H1 (cell line): Measurements from ENCODE around the gene PKIB. TPM values are rescaled to one million over a fixed set of nuclear protein-coding genes. Genes with fewer than 3 reads are reported as not detected.

Experiments used
- CTCF ChIA-PET: fragments of 300-600 bp; sonication (Branson Sonifier 250); formaldehyde crosslinking; loops from one replicate; lab custom pipeline; 2021; ENCODE audit not compliant: partially characterized antibody; lab: Charles Lee
- POLR2A ChIA-PET: fragments of 300-600 bp; sonication (Branson Sonifier 250); formaldehyde crosslinking; loops from one replicate; lab custom pipeline; 2021; ENCODE audit warnings: inconsistent platforms; ENCODE audit not compliant: partially characterized antibody; lab: Charles Lee
- DNase-seq, 2 experiments: peaks; one replicate each; pipeline versions ENCODE4 v3.0.0 to v3.0.0-alpha.2; 2010 to 2022; ENCODE audit warnings: low spot score in 2 of 2, low read depth in 1 of 2, mixed read lengths in 1 of 2
- FAIRE-seq: peaks from 2 replicates; lab custom pipeline; 2011; peaks lifted over from hg19 to GRCh38; lab: Jason Lieb, UNC
- H2AFZ ChIP-seq: 2 replicates; pipeline ENCODE4 v1.8.1; 2012; ENCODE audit warnings: low read length, inconsistent platforms
- H2AK5ac ChIP-seq: 2 replicates; pipeline ENCODE4 v1.6.1; 2013; ENCODE audit warnings: low read depth, low read length
- H2BK120ac ChIP-seq: replicated peaks from 2 replicates; pipeline ENCODE3; 2013; ENCODE audit warnings: low read depth, low read length, inconsistent platforms
- H2BK12ac ChIP-seq: 2 replicates; pipeline ENCODE4 v1.6.1; 2013; ENCODE audit warnings: low read depth, low read length
- H2BK15ac ChIP-seq: 2 replicates; pipeline ENCODE4 v1.6.1; 2013; ENCODE audit warnings: low read length
- H2BK20ac ChIP-seq: 2 replicates; pipeline ENCODE4 v1.6.1; 2013; ENCODE audit warnings: low read length
- H2BK5ac ChIP-seq: 2 replicates; pipeline ENCODE4 v1.6.1; 2013; ENCODE audit warnings: low read depth, low read length
- H3K14ac ChIP-seq: 2 replicates; pipeline ENCODE4 v1.6.1; 2013; ENCODE audit warnings: inconsistent platforms; ENCODE audit not compliant: insufficient read length
- H3K18ac ChIP-seq: 2 replicates; pipeline ENCODE4 v1.6.1; 2013; ENCODE audit warnings: low read length; ENCODE audit errors: extremely low read depth
- H3K23ac ChIP-seq: 2 replicates; pipeline ENCODE4 v1.6.1; 2013; ENCODE audit warnings: inconsistent platforms; ENCODE audit not compliant: insufficient read length
- H3K23me2 ChIP-seq: 2 replicates; pipeline ENCODE4 v1.6.1; 2013; ENCODE audit warnings: low read depth, low read length
- H3K27ac ChIP-seq: 2 replicates; pipeline ENCODE4 v1.6.1; 2011; ENCODE audit warnings: low read depth, low read length, inconsistent platforms
- H3K27me3 ChIP-seq, 4 experiments: replicated peaks in 1 of 4; 1 replicate in 1 of 4; 2 replicates in 3 of 4; pipeline versions ENCODE4 v1.6.1 to v1.8.1; 2011 to 2013; ENCODE audit warnings: low read length in 3 of 4, mild to moderate bottlenecking in 3 of 4, inconsistent platforms in 2 of 4, mixed read lengths in 2 of 4, moderate library complexity in 1 of 4; ENCODE audit not compliant: control insufficient read depth in 3 of 4, insufficient read depth in 3 of 4; ENCODE audit errors: extremely low read depth in 1 of 4
- H3K36me3 ChIP-seq, 4 experiments: 2 replicates each; pipeline versions ENCODE4 v1.6.1 to v1.8.1; 2011 to 2013; ENCODE audit warnings: mild to moderate bottlenecking in 4 of 4, low read length in 3 of 4, moderate library complexity in 2 of 4, control low read depth in 1 of 4, inconsistent platforms in 1 of 4; ENCODE audit not compliant: insufficient read depth in 4 of 4, control insufficient read depth in 2 of 4
- H3K4ac ChIP-seq: replicated peaks from 2 replicates; pipeline ENCODE3; 2013; ENCODE audit warnings: low read length, low read depth, mixed read lengths, inconsistent platforms; ENCODE audit not compliant: insufficient read length
- H3K4me1 ChIP-seq, 4 experiments: replicated peaks in 1 of 4; 1 replicate in 1 of 4; 2 replicates in 3 of 4; pipeline versions ENCODE4 v1.6.1 to v1.8.1; 2011 to 2013; ENCODE audit warnings: low read length in 3 of 4, inconsistent platforms in 2 of 4, mixed read lengths in 1 of 4; ENCODE audit not compliant: insufficient read depth in 4 of 4, control insufficient read depth in 3 of 4
- H3K4me2 ChIP-seq, 2 experiments: 2 replicates each; pipeline versions ENCODE4 v1.6.1 to v1.8.1; 2011 to 2013; ENCODE audit warnings: low read depth in 2 of 2, low read length in 2 of 2, control low read depth in 1 of 2, inconsistent platforms in 1 of 2, mild to moderate bottlenecking in 1 of 2; ENCODE audit not compliant: insufficient read depth in 1 of 2
- H3K4me3 ChIP-seq, 4 experiments: fragments of 200-600, 300-600 bp in 1 of 4; sonication (generic), shearing (Covaris generic), sonication (Bioruptor Twin) in 1 of 4; 2 replicates each; pipeline versions ENCODE4 v1.5.1 to v1.8.1; 2011 to 2016; ENCODE audit warnings: low read length in 4 of 4, low read depth in 3 of 4, control low read depth in 2 of 4, inconsistent platforms in 2 of 4, mild to moderate bottlenecking in 2 of 4, mixed read lengths in 1 of 4, moderate library complexity in 1 of 4; ENCODE audit not compliant: insufficient read depth in 2 of 4; ENCODE audit errors: extremely low read depth in 1 of 4
- H3K56ac ChIP-seq: replicated peaks from 2 replicates; pipeline ENCODE3; 2013; ENCODE audit warnings: low read depth, mild to moderate bottlenecking, mixed read lengths, low read length, inconsistent platforms; ENCODE audit not compliant: insufficient read length
- H3K79me1 ChIP-seq: 2 replicates; pipeline ENCODE4 v1.6.1; 2013; ENCODE audit warnings: low read depth, low read length, control low read depth
- H3K79me2 ChIP-seq, 2 experiments: 2 replicates each; pipeline versions ENCODE4 v1.6.1 to v1.8.1; 2012 to 2013; ENCODE audit warnings: low read length in 2 of 2, mild to moderate bottlenecking in 2 of 2, inconsistent platforms in 1 of 2; ENCODE audit not compliant: insufficient read depth in 2 of 2, control insufficient read depth in 1 of 2
- H3K9ac ChIP-seq, 4 experiments: replicated peaks in 1 of 4; 1 replicate in 1 of 4; 2 replicates in 3 of 4; pipeline versions ENCODE4 v1.6.1 to v1.8.1; 2011 to 2013; ENCODE audit warnings: low read depth in 3 of 4, low read length in 3 of 4, control low read depth in 2 of 4, mild to moderate bottlenecking in 2 of 4, moderate library complexity in 2 of 4, inconsistent platforms in 1 of 4; ENCODE audit errors: extremely low read depth in 1 of 4
- H3K9me3 ChIP-seq, 2 experiments: 2 replicates each; pipeline versions ENCODE4 v1.6.1 to v1.8.1; 2012 to 2013; ENCODE audit warnings: mild to moderate bottlenecking in 2 of 2, moderate library complexity in 2 of 2, control low read depth in 1 of 2, inconsistent platforms in 1 of 2, low read depth in 1 of 2, low read length in 1 of 2, mixed read lengths in 1 of 2; ENCODE audit not compliant: insufficient read depth in 2 of 2
- H4K20me1 ChIP-seq, 2 experiments: replicated peaks in 1 of 2; 2 replicates each; pipeline versions ENCODE3 to v1.8.1; 2011 to 2013; ENCODE audit warnings: inconsistent platforms in 2 of 2, low read length in 2 of 2, mild to moderate bottlenecking in 1 of 2; ENCODE audit not compliant: insufficient read depth in 2 of 2, control insufficient read depth in 1 of 2
- H4K5ac ChIP-seq: 2 replicates; pipeline ENCODE4 v1.6.1; 2013; ENCODE audit warnings: low read length, low read depth, mixed read lengths, inconsistent platforms; ENCODE audit not compliant: insufficient read length
- H4K8ac ChIP-seq: 2 replicates; pipeline ENCODE4 v1.8.0; 2013; ENCODE audit warnings: mild to moderate bottlenecking, moderate library complexity, low read length, inconsistent platforms; ENCODE audit not compliant: insufficient read depth; ENCODE audit errors: extremely low read depth
- H4K91ac ChIP-seq: replicated peaks from 2 replicates; pipeline ENCODE3; 2013; ENCODE audit warnings: low read length, mixed read lengths, inconsistent platforms; ENCODE audit not compliant: insufficient read length
- CBX8 ChIP-seq: fragments of 300-800, 300-1000 bp; sonication (generic); IDR thresholded peaks from 2 replicates; pipeline ENCODE4 v1.7.1; 2016; ENCODE audit warnings: low read depth, low read length, borderline replicate concordance
- WGBS, 2 experiments: shearing (Covaris generic) in 1 of 2; methylation state at CpG; one replicate each; pipeline versions ENCODE4 v1.1.6 to v1.1.7; 2013 to 2015; ENCODE audit warnings: low lambda C conversion rate in 2 of 2, mixed read lengths in 2 of 2, inconsistent platforms in 1 of 2, low coverage in 1 of 2, missing lambda C conversion rate in 1 of 2; ENCODE audit not compliant: insufficient replicate concordance in 2 of 2, insufficient coverage in 1 of 2, insufficient read length in 1 of 2; ENCODE audit errors: extremely low coverage in 1 of 2, missing lambda C conversion rate in 1 of 2; 5-methylcytosine and 5-hydroxymethylcytosine counted together
- polyA plus RNA-seq, 7 experiments: library from polyadenylated mRNA; depleted of rRNA in 3 of 7; stranded (reverse) in 5 of 7; unstranded in 2 of 7; fragments of >200 nt in 5 of 7; fragments of 200-250 nt in 2 of 7; gene quantifications; 1 replicate in 5 of 7; 2 replicates in 1 of 7; 4 replicates in 1 of 7; pipeline versions ENCODE4 v1.2.1 to v1.2.3, GENCODE V29; 2011 to 2013; ENCODE audit warnings: missing spikeins in 2 of 7, mixed read lengths in 2 of 7
- total RNA-seq: library from RNA; stranded (reverse); fragmentation: NEBNext Ultra II Directional; extraction: Animal tissue kit (Norgen Biotek cat#: 25700); gene quantifications from 2 replicates; pipeline ENCODE4 v1.2.1, GENCODE V29; 2021

Gene PKIB
- total and polyA plus RNA-seq, 2 of the 8 experiments (the other 6 are each of a cell fraction or from before 2014, with no cell fraction given) = 13.5 to 73.3 TPM

- H4K20me1 ChIP-seq = no peaks in the 10 kb centered on the region
- no peak overlapping the region for H2BK15ac ChIP-seq
- POLR2A ChIA-PET = interaction anchor here (1.1 kb wide), 1 partner anchor 10 kb away, joined by 3 read pairs; no protein-coding TSS in a partner anchor
- no peaks in the 10 kb centered on the region for H3K79me1 ChIP-seq
- H3K56ac ChIP-seq = no peak overlapping the region
- H3K79me2 ChIP-seq = no peaks in the 10 kb centered on the region
- FAIRE-seq (no peak), DNase-seq (no peak)
- H3K23ac ChIP-seq = no peak overlapping the region
- no peak overlapping the region for H3K4me2 ChIP-seq
- TF ChIP-seq CBX8 = no peak
- no peak overlapping the region for H4K8ac ChIP-seq
- CTCF ChIA-PET = no interaction called here
- H3K14ac ChIP-seq = no peak overlapping the region
- no peak overlapping the region for H2AK5ac ChIP-seq
- no peaks in the 10 kb centered on the region for H3K4me1 ChIP-seq
- WGBS, 2 experiments = 84% methylated on average over 2 of the region's 2 CpGs; no CpG with 5 or more reads in 1 of the 2 experiments
- H3K23me2 ChIP-seq = no peaks in the 10 kb centered on the region
- no peaks in the 10 kb centered on the region; a peak in 1 of 8 replicates for H3K36me3 ChIP-seq
- no peak overlapping the region for H3K4ac ChIP-seq
- H2AFZ ChIP-seq = no peak overlapping the region
- H3K18ac ChIP-seq = no peak overlapping the region
- H3K9ac ChIP-seq = no peak overlapping the region
- no peak overlapping the region for H2BK12ac ChIP-seq
- H3K27ac ChIP-seq = no peak overlapping the region
- no peak overlapping the region for H4K91ac ChIP-seq
- no peaks in the 10 kb centered on the region for H3K27me3 ChIP-seq
- no peak overlapping the region for H3K4me3 ChIP-seq
- no peak overlapping the region for H2BK5ac ChIP-seq
- H2BK120ac ChIP-seq = no peak overlapping the region
- no peaks in the 10 kb centered on the region for H3K9me3 ChIP-seq
- no peak overlapping the region for H4K5ac ChIP-seq
- no peak overlapping the region for H2BK20ac ChIP-seq
Measured at GRCh38 chr6:122653094-122653493, 42.9 kb downstream of the PKIB start.
